ENCODE data around the gene HNRNPF.
"Not testable (repeated sequence)": the region's sequence is repeated elsewhere in the genome, so short reads cannot be mapped to it uniquely, and the experiment has no call there.

Gene HNRNPF

GRCh38 chr10:43394868-43395267 lies 14.1 kb downstream of the HNRNPF start (continued):
- TF ChIP-seq ESRRG (CRISPR knock-in tag; IDR thresholded peaks at IDR 0.05) (no peak), PPARA (CRISPR knock-in tag; IDR thresholded peaks at IDR 0.05; ENCODE audit: borderline replicate concordance) (no peak), OSR1 (CRISPR knock-in tag; IDR thresholded peaks at IDR 0.05) (no peak), TCF4 (CRISPR knock-in tag; IDR thresholded peaks at IDR 0.05; ENCODE audit: borderline replicate concordance) (no peak), TOX (CRISPR knock-in tag; IDR thresholded peaks at IDR 0.05; ENCODE audit: borderline replicate concordance) (no peak), CSDC2 (CRISPR knock-in tag; IDR thresholded peaks at IDR 0.05) (no peak)

- ATAC-seq, result no peak
- TF ChIP-seq TCF4 (CRISPR knock-in tag; IDR thresholded peaks at IDR 0.05; ENCODE audit: borderline replicate concordance) (no peak), SNAI2 (CRISPR knock-in tag; IDR thresholded peaks at IDR 0.05) (no peak), TSHZ2 (CRISPR knock-in tag; IDR thresholded peaks at IDR 0.05) (no peak), TOX (CRISPR knock-in tag; IDR thresholded peaks at IDR 0.05; ENCODE audit: borderline replicate concordance) (no peak), CSRNP3 (CRISPR knock-in tag; IDR thresholded peaks at IDR 0.05) (no peak), ZFP3 (CRISPR knock-in tag; IDR thresholded peaks at IDR 0.05) (no peak), ZFP30 (CRISPR knock-in tag; IDR thresholded peaks at IDR 0.05) (no peak), GLIS3 (CRISPR knock-in tag; IDR thresholded peaks at IDR 0.05) (no peak)
Measured at GRCh38 chr10:43393606-43394360, 15.2 kb downstream of the HNRNPF start.

- ATAC-seq, result not testable (repeated sequence)
Measured at GRCh38 chr10:43393186-43393585, 15.8 kb downstream of the HNRNPF start.

GRCh38 chr10:43392748-43393147 lies 16.2 kb downstream of the HNRNPF start:
- TF ChIP-seq PATZ1 (CRISPR knock-in tag; IDR thresholded peaks at IDR 0.05; ENCODE audit: borderline replicate concordance) (no peak), ZFP30 (CRISPR knock-in tag; IDR thresholded peaks at IDR 0.05) (no peak), TSHZ2 (CRISPR knock-in tag; IDR thresholded peaks at IDR 0.05) (no peak), ZFP3 (CRISPR knock-in tag; IDR thresholded peaks at IDR 0.05) (no peak), GLIS3 (CRISPR knock-in tag; IDR thresholded peaks at IDR 0.05) (no peak), CSDC2 (CRISPR knock-in tag; IDR thresholded peaks at IDR 0.05) (no peak), ESRRG (CRISPR knock-in tag; IDR thresholded peaks at IDR 0.05) (no peak), POU6F1 (CRISPR knock-in tag; IDR thresholded peaks at IDR 0.05; ENCODE audit: borderline replicate concordance, low read depth) (no peak), PPARA (CRISPR knock-in tag; IDR thresholded peaks at IDR 0.05; ENCODE audit: borderline replicate concordance) (no peak), SNAI2 (CRISPR knock-in tag; IDR thresholded peaks at IDR 0.05) (no peak), ZNF565 (CRISPR knock-in tag; conservative IDR thresholded peaks at IDR 0.05; ENCODE audit: low read depth) (no peak), CREB5 (CRISPR knock-in tag; IDR thresholded peaks at IDR 0.05; ENCODE audit: low read depth) (no peak), ZNF8 (CRISPR knock-in tag; IDR thresholded peaks at IDR 0.05) (no peak), TOX (CRISPR knock-in tag; IDR thresholded peaks at IDR 0.05; ENCODE audit: borderline replicate concordance) (no peak), CSRNP3 (CRISPR knock-in tag; IDR thresholded peaks at IDR 0.05) (no peak), ZC3H10 (CRISPR knock-in tag; IDR thresholded peaks at IDR 0.05) (no peak), RARB (CRISPR knock-in tag; IDR thresholded peaks at IDR 0.05) (no peak), BACH2 (CRISPR knock-in tag; IDR thresholded peaks at IDR 0.05; ENCODE audit: borderline replicate concordance) (no peak)
- no peak for ATAC-seq
